CD4-positive, alpha-beta T cell treated with Interleukin-15 for 4 hours (primary cell): Measurements from ENCODE around the gene RTN4RL1.

Experiments used
- DNase-seq: peaks from one replicate; pipeline ENCODE4 v3.0.0-alpha.2; 2020; ENCODE audit warnings: low spot score

The RTN4RL1 gene

DNA sequence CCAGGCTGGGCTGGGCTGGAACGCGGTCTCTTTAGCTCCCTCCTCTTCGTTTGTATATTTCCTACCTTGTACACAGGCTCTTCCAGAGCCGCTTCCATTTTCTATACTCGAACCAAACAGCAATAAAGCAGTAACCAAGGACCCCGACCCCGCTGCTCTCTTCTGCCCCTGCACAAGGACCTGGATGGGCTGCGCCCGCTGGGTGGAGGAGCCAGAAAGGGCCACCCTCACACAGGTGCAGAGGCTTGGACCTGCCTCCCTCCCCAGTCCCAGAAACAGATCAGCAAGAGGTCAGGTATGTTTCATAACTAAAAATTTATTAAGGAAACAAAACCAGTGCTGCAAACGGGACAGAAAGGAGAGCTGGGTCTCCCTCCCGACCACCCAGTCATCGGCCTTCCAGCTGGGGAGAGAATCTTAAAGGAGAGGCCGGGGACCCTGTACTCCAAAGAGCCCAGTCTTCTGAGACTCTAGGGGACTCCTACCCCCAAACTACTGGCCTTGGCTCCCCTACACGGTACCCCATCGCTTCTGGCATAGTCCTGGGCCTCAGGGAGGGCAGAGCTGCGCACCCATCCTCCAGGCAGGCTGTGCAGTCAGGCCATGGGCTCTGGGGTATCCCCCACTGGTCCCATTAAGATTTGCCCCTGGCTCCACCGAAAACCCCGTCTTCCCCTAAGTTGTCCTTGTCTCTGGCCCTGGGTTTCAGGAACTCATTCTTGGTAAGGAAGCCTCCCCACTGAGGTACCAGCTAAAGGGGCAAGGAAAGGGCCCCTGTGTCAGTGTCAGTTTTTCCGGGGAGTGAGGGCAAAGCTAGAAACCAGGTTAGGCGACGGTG is 34.6 kb upstream of the RTN4RL1 start:
- no peak for DNase-seq

DNA sequence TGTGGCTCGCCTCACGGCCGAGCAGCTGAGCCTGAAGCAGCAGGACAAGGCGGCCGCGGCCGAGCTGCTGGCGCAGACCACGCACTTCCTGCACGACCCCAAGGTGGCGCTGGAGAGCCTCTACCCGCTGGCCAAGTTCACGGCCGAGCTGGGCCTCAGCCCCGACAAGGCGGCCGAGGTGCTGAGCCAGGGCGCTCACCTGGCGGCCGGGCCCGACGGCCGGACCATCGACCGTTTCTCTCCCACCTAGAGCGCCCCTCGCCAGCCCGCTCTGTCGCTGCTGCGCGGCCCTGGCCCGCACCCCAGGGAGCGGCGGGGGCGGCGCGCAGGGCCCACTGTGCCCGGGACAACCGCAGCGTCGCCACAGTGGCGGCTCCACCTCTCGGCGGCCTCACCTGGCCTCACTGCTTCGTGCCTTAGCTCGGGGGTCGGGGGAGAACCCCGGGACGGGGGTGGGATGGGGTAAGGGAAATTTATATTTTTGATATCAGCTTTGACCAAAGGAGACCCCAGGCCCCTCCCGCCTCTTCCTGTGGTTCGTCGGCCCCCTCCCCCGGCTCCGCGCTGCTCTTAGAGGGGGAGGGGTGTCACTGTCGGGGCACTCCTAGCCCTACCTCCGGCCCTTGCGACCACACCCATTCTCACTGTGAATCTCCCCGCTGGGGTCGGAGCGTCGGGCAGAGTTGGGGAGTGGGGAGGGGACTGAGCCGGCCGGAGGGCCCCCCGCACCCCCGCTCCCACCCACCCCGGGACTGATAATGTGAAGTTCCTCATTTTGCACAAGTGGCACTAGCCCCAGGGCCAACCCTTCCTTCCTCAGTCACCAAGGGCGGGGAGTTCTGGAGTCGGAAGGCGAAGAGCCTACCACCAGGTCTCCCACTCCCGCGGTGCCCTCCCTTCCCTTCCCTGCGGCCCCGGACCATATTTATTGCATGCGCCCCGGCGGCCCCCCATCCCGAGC is 33.7 kb upstream of the RTN4RL1 start:
- DNase-seq: peak; percentile 49

DNA sequence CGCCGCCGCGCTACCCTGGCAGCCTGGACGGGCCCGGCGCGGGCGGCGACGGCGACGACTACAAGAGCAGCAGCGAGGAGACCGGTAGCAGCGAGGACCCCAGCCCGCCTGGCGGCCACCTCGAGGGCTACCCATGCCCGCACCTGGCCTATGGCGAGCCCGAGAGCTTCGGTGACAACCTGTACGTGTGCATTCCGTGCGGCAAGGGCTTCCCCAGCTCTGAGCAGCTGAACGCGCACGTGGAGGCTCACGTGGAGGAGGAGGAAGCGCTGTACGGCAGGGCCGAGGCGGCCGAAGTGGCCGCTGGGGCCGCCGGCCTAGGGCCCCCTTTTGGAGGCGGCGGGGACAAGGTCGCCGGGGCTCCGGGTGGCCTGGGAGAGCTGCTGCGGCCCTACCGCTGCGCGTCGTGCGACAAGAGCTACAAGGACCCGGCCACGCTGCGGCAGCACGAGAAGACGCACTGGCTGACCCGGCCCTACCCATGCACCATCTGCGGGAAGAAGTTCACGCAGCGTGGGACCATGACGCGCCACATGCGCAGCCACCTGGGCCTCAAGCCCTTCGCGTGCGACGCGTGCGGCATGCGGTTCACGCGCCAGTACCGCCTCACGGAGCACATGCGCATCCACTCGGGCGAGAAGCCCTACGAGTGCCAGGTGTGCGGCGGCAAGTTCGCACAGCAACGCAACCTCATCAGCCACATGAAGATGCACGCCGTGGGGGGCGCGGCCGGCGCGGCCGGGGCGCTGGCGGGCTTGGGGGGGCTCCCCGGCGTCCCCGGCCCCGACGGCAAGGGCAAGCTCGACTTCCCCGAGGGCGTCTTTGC is 32.8 kb upstream of the RTN4RL1 start:
- DNase-seq: no peak

DNA sequence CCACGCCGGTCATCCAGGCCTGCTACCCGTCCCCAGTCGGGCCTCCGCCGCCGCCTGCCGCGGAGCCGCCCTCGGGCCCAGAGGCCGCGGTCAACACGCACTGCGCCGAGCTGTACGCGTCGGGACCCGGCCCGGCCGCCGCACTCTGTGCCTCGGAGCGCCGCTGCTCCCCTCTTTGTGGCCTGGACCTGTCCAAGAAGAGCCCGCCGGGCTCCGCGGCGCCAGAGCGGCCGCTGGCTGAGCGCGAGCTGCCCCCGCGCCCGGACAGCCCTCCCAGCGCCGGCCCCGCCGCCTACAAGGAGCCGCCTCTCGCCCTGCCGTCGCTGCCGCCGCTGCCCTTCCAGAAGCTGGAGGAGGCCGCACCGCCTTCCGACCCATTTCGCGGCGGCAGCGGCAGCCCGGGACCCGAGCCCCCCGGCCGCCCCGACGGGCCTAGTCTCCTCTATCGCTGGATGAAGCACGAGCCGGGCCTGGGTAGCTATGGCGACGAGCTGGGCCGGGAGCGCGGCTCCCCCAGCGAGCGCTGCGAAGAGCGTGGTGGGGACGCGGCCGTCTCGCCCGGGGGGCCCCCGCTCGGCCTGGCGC is 32.1 kb upstream of the RTN4RL1 start:
- no peak for DNase-seq

DNA sequence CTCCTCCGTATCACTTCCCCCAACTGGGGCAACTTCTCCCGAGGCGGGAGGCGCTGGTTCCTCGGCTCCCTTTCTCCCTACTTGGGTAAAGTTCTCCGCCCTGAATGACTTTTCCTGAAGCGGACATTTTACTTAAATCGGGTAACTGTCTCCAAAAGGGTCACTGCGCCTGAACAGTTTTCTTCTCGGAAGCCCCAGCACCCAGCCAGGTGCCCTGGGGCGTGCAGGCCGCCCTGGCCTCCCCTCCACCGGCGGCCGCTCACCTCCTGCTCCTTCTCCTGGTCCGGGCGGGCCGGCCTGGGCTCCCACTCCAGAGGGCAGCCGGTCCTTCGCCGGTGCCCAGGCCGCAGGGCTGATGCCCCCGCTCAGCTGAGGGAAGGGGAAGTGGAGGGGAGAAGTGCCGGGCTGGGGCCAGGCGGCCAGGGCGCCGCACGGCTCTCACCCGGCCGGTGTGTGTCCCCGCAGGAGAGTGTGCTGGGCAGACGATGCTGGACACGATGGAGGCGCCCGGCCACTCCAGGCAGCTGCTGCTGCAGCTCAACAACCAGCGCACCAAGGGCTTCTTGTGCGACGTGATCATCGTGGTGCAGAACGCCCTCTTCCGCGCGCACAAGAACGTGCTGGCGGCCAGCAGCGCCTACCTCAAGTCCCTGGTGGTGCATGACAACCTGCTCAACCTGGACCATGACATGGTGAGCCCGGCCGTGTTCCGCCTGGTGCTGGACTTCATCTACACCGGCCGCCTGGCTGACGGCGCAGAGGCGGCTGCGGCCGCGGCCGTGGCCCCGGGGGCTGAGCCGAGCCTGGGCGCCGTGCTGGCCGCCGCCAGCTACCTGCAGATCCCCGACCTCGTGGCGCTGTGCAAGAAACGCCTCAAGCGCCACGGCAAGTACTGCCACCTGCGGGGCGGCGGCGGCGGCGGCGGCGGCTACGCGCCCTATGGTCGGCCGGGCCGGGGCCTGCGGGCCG is 31.4 kb upstream of the RTN4RL1 start:
- peak; percentile 47 for DNase-seq

DNA sequence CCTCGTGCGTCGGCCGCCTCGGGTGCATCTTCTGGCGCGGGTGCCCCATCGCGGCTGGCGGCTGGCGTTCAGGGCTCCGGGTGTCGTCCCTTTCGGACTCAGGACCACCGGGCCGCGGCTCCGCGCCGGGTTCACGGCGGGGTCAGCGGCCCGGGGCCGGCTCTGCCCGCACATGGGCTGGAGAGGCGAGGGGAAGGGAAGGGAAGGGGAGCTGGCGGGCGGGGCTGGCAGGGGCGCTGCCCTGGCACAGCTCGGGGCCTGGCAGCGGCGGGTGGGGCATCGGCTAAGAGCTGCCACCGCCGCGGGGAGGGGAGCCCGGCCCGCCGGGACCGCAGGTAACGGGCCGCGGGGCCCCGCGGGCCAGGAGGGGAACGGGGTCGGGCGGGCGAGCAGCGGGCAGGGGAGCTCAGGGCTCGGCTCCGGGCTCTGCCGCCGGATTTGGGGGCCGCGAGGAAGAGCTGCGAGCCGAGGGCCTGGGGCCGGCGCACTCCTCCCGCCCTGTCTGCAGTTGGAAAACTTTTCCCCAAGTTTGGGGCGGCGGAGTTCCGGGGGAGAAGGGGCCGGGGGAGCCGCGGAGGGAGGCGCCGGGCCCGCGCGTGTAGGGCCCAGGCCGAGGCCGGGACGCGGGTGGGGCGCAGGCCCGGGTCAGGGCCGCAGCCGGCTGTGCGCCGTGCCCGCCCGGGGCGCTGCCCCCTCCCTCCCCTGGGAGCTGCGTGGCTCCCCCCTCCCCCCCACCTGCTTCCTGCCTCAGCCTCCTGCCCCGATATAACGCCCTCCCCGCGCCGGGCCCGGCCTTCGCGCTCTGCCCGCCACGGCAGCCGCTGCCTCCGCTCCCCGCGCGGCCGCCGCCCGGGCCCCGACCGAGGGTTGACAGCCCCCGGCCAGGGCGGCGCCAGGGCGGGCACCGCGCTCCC is 30.4 kb upstream of the RTN4RL1 start:
- no peak for DNase-seq

DNA sequence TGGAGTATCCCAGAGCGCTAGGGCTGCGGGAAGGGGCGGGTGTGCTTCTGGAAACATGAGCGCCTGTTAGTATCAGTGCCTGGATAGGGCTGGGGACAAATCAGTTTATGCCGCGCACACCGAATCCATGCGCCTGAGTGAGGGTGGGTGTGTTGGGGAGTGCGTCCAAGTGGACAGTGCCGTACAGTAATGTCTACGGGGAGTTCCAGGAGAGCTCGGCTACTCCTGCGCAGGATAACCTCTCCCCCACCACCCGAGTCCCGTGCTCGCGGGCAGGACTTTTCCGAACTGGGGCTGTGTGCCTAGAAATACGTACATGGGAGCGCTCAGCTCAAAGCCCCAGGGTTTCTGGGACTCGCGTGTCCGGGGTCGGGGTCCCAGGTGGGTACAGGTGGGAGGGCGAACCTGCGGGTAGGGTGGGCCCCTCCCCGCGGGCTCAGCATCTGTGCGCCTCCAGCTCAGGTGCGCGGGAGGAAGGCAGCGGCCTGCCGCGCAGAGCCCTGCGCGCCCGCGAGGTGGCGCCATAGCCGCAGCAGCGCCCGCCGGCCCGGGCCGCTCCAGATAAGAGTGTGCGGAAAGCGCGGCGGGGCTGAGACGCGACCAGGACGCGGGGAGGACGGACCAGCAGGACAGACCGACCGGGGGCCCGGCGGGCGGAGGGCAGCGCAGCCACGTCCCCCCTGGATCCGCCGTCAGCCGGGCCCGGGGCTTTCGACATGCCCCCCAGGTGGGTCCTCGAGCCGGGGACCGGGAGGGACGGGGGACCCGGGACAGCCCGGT is 29.6 kb upstream of the RTN4RL1 start, which contains the start of gene HIC1:
Gene HIC1, plus strand, starts transcription at position 592 of the 780 bp plus-strand sequence. CDS start 1,588 bp downstream, outside the sequence.
- peak; percentile 77 for DNase-seq

DNA sequence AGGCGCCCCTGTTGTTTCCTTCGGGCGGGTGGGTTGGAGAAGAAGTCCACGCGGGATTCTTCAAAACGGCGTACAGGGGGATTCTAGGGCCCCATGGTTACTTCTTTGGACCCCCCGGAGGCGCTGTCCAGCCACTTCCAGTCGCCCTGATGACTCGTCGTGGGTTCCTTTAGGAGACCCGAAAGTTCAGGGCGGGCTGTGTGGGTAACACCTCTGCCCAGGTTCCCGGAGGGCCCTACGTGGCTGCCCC is 29.1 kb upstream of the RTN4RL1 start:
- no peak for DNase-seq

DNA sequence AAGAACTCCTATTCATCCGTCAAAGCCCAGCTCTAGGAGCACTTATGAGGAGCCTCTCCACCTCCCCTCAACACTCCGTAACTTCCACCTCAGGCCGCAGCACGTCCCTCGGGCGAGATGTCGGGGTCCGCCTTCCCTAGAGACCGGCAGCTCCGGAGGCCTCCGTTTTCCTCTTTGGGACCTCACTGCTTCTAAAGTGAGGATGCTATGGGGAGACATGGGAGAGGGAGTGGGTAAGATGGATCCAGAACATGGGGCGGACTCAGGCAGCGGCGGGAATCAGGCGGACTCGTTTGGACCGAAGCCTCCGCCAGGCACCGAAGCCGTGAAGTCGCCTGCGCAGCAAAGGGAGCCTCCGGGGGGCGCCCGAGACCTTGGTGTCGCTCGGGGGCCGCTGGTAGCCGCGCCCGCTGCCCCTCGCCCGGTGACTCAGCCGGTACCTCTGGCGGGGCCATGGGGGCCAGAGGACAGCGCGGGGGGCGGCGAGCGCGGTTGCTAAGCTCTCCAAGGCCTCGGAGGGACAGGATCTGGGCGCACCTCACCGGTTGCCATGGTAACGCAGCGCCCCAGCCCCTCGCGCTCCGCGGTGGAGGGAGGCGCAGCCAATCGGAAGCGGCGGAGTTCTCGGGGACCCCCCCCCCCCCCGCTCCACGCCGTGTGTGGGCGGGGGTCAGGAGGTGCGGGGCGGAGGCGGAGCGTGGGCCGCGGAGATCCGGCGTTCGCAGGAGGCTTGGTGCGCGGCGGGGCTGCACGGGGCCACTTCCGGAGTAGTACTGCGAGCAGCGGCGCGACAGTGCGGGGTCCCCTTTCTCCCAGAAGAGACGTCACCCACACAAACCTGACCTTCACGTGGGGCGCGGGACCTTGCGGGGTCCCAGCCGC is 28.5 kb upstream of the RTN4RL1 start:
- DNase-seq: peak; percentile 75

DNA sequence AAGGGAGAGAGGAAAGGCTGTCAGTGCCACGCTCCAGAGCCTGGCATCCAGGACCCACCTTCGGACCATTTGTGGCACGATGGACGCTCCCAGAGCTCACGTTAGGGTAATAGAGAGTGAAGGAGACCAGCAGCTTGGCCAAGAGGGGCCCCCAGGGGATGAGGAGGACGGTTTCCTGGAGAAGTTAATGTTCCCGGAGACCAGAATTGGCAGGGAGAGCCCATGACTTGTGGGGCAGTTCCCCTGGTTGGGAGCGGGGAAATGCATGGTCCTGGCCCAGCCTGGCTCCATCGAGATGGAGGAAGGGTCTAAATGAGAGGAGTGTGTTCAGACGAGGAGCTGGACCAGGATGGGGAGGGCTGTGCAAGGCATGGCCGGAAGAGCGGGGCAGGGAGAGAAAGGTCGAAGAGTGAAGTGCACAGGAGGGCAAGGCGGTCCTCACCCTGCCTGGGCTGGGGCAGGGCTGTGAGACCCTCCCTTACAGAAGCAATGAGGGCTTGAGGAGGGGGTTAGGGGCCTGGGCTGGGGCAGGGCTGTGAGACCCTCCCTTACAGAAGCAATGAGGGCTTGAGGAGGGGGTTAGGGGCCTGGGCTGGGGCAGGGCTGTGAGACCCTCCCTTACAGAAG is 26.9 kb upstream of the RTN4RL1 start:
- DNase-seq: no peak

DNA sequence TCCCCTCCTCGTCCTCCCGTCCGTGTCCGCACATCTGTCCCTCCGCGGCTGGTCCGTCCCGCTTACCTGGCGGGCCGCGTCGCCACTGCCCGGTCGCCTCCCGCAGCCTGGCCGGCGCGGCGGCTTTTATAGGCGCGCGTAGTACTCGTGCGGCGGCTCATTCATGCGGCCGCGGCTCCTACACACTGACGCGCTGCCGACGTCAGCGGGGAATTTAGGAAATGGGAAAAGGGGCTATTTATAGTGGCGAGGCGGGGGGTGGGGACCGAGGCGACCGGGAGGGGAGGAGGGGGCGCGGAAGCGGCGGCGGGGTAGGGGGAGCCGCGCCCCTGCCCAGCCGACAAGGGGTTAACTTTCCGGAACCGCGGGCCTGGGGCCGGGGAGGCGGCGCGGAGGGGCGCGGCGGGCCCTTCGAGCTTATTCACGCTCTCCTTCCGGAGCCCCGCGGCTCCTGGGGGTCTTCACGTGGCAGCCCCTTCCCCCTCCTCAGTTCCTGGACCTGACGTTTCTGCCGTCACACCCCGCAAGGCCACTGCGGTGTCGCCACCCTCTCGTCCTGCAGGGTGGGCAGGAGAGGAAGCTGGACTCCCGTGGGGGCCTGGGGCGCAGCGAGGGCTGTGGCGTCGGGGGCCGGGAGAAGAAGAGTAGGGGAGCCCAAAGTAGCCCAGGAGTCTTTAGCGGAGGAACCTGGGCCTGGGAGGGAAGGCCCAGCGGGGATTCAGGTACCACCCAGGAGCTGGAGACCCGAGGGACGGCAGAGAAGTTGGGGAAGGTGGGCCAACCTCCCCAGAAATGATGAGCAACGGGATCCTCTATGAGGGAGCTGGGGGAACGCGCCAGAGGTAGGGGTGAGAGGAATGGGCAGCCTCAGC is 26.2 kb upstream of the RTN4RL1 start:
- DNase-seq: no peak

DNA sequence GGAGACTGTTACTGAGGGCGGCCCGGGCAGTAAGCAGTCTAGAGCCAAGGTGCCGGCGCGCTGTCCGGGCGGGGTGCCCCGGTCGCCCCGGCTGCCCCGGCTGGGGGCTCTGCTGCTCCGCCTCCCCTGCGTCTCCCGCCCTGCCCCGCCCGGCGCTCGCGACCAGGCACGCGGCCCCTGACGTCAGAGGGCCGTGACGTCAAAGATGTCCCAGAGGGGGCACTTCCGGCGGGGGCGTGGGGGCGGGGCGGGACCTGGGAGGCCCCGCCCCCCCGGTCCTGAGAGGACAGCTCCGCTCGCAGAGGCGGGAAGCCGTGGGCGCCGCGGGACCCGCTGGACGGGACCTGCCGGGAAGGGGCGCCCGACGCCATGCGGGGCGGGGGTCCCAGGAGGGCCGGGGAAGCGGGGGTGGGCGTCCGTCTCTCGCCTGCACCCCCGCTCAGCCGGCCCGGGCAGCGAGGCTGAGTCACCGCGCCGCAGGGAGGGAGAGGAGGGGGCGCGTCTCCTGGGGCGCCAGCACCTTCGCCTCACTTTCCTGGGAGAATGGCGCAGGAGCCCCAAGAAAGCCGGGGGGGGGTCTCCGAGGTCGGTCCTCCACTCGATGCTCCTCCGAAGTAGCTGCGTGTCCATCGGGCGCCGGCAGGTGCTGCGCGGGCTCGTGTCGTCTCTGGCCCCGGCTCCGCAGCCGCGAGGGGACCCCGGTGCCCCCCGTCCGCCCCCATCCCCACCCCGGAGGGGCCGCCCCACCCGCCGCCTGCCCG is 25.3 kb upstream of the RTN4RL1 start:
- DNase-seq: peak; percentile 71

DNA sequence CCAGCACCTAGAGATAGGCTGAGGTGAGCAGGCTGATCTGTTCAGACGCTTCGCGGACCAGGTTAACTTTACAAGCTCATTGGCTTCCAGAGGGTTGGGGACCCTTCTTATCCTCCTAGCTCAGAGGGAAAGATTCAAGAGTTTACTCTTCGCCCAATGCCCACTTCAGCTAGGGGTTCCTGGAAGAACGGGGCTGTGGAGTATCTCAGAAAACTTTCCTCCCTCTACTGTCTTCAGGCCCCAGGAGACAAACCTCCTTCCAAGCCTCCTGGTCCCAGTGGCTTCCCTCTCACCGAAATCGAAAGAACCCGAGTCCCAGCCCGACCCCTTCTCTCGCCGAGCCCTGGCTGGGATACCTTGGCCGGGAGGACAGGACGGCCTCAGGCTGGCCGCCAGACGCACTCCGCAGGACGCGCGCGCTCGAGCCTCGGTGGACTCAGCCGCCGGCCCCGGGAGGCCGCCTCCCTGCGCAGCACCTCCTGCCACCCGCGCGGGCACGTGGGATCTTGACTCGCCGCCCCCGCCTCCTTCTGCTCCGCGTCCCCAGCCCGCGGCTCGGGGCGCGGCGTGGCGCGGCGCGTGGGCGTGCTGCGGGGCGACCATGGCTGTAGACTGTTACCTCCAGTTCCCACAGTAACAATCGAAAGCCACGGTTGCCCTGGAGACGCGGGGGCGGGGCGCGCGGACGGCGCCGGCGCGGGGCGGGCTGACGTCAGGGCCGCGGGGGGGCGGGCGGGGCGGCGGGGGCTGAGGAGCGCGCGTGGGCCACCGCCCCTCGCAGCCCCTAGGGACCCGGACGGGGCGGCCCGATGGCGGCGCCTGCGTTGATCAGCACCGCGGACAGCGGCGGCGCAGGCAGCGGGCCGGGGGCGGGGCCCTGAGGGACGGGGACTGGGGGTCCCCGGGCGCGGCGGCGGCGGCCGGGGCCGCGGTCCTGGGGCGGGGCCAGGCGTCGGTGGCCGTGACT is 24.5 kb upstream of the RTN4RL1 start:
- DNase-seq: peak; percentile 93

DNA sequence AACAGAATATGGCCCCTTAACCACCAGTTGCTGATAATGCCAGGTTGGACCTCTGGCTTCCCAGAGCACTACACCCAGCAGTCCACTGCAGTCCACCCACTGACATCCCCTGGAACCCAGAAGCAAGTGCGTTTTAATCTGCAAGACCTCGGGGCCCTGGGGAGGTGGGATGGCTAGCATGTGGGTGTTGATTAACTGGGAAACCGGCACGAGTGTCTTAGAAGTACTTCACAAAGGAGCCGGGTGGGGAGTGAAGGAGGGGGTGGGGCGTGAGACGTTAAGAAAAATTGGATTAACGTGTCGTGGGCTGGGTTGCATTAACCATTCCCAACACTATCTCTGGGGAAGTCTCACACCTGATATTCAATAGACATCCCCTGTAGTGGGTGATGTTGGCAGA is 23.7 kb upstream of the RTN4RL1 start:
- DNase-seq: no peak
